Mesenteric fat pad (tissue), 1 donor: ENCODE data around the gene NDUFC2. TPM values are rescaled to one million over a fixed set of nuclear protein-coding genes. Genes with fewer than 3 reads are reported as not detected.
"Not testable (repeated sequence)": the region's sequence is repeated elsewhere in the genome, so short reads cannot be mapped to it uniquely, and the experiment has no call there.

ENCODE experiments used
- DNase-seq: peaks from one replicate; pipeline ENCODE4 v3.0.0-alpha.2; 2020; ENCODE audit warnings: low spot score
- total RNA-seq: library from RNA; stranded (reverse); fragmentation: NEBNext Ultra II Directional; extraction: Animal tissue kit (Norgen Biotek cat#: 25700); gene quantifications from one replicate; pipeline ENCODE4 v1.2.1, GENCODE V29; 2021
- donor health status: DM: yes; HTN: yes; CAD: no.

The NDUFC2 gene
- total RNA-seq, 1 donor from 2014 or later, result 276 TPM

DNA sequence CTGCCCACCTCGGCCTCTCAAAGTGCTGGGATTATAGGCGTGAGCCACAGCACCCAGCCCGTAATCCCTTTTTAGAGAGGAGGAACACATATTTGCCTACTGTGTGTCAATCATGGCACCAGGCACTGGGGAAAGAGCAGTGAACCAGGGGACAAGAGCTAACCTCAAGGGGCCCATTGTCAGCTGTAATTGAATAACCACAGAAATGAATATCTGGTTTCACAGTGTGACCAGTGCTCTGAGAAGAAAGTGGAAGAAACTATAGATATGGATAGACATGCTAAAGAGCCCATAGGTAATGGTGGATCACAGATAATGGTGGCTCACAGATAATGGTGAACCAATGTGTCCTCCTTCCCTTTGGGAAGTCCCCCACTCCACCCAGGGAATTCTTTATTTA lies 48.0 kb downstream of the NDUFC2 start:
- DNase-seq, result no peak

DNA sequence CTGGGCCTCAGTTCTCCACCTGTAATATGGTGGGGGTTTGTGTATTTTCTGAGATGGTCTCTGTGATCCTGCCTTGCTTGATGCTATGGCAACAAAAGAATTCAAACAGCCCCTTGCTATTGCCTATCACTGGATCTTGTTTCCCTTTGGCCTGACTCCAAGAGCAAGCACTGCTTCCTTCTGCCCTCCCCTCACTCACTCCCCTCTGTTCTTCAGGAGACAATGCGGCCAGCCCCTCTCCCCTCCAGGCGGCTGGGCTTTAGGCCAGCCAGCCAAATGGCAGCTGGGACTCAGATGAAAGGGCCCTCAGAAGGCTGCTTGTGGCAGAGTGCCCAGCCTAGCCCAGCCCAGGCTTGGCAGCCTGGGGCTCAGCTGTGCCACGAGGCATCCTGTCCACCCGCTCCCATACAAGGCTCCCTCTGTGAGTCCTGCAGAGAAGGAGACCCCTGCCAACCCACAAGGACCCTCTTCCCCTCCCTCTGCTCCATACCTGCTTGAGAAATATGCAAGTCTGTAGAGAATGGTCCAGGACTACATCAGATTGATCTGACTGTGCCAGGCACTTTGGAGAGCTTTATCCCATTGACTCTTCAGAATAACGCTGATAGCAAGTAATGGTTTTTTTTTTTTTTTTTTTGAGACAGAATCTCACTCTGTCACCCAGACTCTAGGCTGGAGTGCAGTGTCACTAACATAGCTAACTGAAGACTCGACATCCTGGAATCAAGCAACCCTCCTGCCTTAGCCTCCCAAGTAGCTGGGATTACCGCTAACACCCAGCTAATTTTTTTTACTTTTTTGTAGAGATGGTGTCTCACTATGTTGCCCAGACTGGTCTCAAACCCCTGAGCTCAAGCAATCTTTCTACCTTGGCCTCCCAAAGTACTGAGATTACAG lies 49.0 kb downstream of the NDUFC2 start:
- DNase-seq, result no peak

- DNase-seq, result not testable (repeated sequence)
Measured at GRCh38 chr11:78028423-78028822, 51.2 kb downstream of the NDUFC2 start.

GRCh38 chr11:78027759-78028158 lies 51.9 kb downstream of the NDUFC2 start:
- no peak for DNase-seq

GRCh38 chr11:78025378-78025777 lies 54.3 kb downstream of the NDUFC2 start:
- no peak for DNase-seq

GRCh38 chr11:78023426-78023825 lies 56.2 kb downstream of the NDUFC2 start:
- DNase-seq, result no peak

DNA sequence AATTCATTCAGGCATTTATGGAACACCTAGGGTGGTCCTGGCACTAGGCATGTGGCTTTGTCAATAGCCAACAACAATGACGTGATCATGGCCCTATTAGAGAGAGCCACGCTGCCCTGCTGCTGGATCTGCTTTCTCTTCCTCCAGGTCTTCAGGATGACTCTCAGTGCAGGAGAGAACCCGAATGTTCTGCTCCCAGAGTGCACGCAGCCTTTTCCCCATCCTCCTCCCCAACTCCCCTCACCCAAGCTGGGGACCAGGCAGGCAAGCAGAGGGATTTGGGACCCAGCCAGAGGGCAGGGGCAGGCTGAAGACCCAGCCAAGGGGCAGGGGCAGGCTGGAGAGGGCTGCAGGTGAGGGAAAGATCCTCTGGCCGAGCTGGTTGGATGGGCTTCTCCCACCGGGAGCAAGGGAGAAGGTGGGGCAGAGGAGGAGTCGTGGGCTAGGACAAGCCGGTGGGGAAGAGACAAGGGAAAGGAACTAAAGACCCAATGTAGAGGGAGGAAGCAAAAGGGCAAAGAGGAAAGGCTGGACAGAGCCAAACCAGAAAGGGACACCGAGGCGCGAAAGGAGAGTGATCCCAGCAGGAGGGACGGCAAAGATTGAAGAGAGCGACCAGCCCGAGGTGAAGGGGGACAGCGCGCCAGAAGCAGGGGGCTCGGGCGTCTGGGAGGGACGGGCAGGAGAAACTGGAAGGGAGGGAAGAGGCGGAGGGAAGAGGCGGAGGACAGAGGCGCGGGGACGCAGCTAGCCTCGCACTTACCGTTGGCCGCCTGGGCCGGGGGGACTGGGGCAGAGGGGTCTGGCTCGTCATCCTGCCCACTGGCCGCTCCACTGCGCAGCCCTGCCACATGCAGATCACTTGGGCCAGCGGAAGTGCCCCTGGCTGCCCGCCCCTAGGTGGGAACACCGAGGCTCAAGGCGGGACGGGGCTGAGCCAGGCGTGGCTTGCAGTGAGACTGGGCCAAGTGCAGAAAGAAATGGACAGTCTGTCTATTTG lies 57.0 kb downstream of the NDUFC2 start, which contains the start of gene KCTD14:
TSS of gene KCTD14 (minus strand) at position 880 of the 1,000 bp plus-strand sequence. CDS start at position 853, 27 bp downstream.
- DNase-seq, result no peak

DNA sequence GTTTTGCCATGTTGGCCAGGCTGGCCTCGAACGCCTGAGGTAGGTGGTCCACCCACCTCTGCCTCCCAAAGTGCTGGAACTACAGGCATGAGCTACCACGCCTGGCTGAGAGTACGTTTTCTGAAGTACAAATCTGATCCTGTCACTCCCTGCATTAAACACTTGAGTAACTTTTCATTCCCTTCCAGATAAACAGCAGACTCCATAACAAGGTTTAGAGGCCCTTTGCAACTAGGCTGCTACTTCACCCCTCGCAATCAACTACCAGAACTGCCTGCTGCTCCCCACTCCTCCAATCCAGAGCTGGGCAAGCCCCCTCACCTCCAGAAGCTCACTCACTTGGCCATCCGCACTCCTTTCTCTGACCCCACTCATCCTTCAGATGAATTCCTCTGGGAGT lies 58.1 kb downstream of the NDUFC2 start:
- no peak for DNase-seq

- no peak for DNase-seq
Measured at GRCh38 chr11:78020246-78020645, 59.4 kb downstream of the NDUFC2 start.

DNA sequence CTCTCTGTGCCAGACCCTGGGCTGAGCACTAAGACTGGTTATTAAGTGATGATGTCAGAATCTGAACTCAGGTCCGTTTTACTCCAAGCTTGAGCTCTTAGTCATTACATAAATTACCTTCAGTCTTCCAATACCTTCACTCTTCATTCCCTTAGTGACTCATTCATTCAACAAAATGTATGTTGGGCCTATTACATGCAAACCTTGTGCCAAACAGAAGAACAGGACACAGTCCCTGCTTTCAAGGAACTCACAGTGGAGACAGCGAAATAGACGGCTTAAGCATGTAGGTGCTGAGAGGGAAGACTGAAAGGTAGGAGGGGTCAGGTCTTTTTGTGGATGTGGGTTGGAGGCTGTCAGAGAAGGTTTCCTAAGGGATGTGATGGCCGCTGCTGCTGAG lies 59.9 kb downstream of the NDUFC2 start:
- DNase-seq, result no peak

Other genes with a start within 250 kb of the NDUFC2 start
- gene INTS4, start 85.2 kb downstream of the NDUFC2 start, total RNA-seq, result 32.3 TPM
- gene KCTD14, start 56.6 kb downstream of the NDUFC2 start, total RNA-seq, result 1.4 TPM
- 9.2 TPM for gene THRSP, start 16.0 kb downstream of the NDUFC2 start, total RNA-seq
- gene ALG8, start 59.8 kb upstream of the NDUFC2 start, total RNA-seq, result 46.2 TPM
- 12.4 TPM for gene KCTD21, start 108.8 kb upstream of the NDUFC2 start, total RNA-seq
- gene USP35, start 109.1 kb upstream of the NDUFC2 start, total RNA-seq, result 12.2 TPM